OCI-LY3 (cell line): Measurements from ENCODE around the gene ALDH3A1.

Source experiments
- H2AFZ ChIP-seq: fragments of 200-600, 300-600 bp; shearing (Covaris generic); 2 replicates; pipeline ENCODE4 v1.6.0; 2014; ENCODE audit warnings: antibody characterized with exemption, low read depth, low read length
- H3K27ac ChIP-seq: fragments of 200-600, 300-600 bp; sonication (generic); 2 replicates; pipeline ENCODE4 v1.5.1; 2014; ENCODE audit warnings: mild to moderate bottlenecking, low read length, moderate library complexity, mixed read lengths
- H3K27me3 ChIP-seq: fragments of 200-600, 300-600 bp; sonication (generic); 2 replicates; pipeline ENCODE4 v1.6.1; 2014; ENCODE audit warnings: low read depth, low read length, mixed read lengths
- H3K36me3 ChIP-seq: fragments of 200-600, 300-600 bp; sonication (generic); replicated peaks from 2 replicates; pipeline ENCODE3; 2014; ENCODE audit warnings: low read depth, low read length, mixed read lengths
- H3K4me1 ChIP-seq: fragments of 300-600, 200-600 bp; sonication (generic); 2 replicates; pipeline ENCODE4 v1.6.1; 2014; ENCODE audit warnings: low read length, mixed read lengths
- H3K4me2 ChIP-seq: fragments of 200-600, 300-600 bp; sonication (generic); 2 replicates; pipeline ENCODE4 v1.6.1; 2014; ENCODE audit warnings: low read length, mixed read lengths
- H3K4me3 ChIP-seq: fragments of 300-600, 200-600 bp; sonication (generic); 2 replicates; pipeline ENCODE4 v1.5.1; 2014; ENCODE audit warnings: antibody characterized with exemption, mild to moderate bottlenecking, low read length, moderate library complexity
- H3K79me2 ChIP-seq: fragments of 300-600, 200-600 bp; shearing (Covaris generic); 2 replicates; pipeline ENCODE4 v1.6.1; 2014; ENCODE audit warnings: mild to moderate bottlenecking, low read length, mixed read lengths
- H3K9ac ChIP-seq: fragments of 300-600, 200-600 bp; shearing (Covaris generic); 2 replicates; pipeline ENCODE4 v1.6.0; 2014; ENCODE audit warnings: mild to moderate bottlenecking, low read length, moderate library complexity
- H3K9me3 ChIP-seq: fragments of 200-600, 300-600 bp; shearing (Covaris generic); 2 replicates; pipeline ENCODE4 v1.6.1; 2014; ENCODE audit warnings: low read length, mixed read lengths; ENCODE audit not compliant: insufficient read depth
- H4K20me1 ChIP-seq: fragments of 200-600, 300-600 bp; sonication (generic); 2 replicates; pipeline ENCODE4 v1.6.1; 2016; ENCODE audit warnings: low read length, mixed read lengths; ENCODE audit not compliant: insufficient read depth
- CTCF ChIP-seq: fragments of 200-600, 300-600 bp; sonication (generic); IDR thresholded peaks from 2 replicates; pipeline ENCODE4 v1.5.1; 2014; ENCODE audit warnings: antibody characterized with exemption, low read length, low read depth
- EZH2phosphoT487 ChIP-seq: fragments of 200-600 bp; shearing (Covaris generic); IDR thresholded peaks from 2 replicates; pipeline ENCODE4 v1.6.1; 2018; ENCODE audit warnings: antibody characterized with exemption, mixed run types, low read depth

Gene ALDH3A1

GRCh38 chr17:19785854-19786253 is 37.8 kb upstream of the ALDH3A1 start:
- no peaks in the 10 kb centered on the region for H3K27me3 ChIP-seq
- H3K36me3 ChIP-seq, result no peaks in the 10 kb centered on the region

DNA sequence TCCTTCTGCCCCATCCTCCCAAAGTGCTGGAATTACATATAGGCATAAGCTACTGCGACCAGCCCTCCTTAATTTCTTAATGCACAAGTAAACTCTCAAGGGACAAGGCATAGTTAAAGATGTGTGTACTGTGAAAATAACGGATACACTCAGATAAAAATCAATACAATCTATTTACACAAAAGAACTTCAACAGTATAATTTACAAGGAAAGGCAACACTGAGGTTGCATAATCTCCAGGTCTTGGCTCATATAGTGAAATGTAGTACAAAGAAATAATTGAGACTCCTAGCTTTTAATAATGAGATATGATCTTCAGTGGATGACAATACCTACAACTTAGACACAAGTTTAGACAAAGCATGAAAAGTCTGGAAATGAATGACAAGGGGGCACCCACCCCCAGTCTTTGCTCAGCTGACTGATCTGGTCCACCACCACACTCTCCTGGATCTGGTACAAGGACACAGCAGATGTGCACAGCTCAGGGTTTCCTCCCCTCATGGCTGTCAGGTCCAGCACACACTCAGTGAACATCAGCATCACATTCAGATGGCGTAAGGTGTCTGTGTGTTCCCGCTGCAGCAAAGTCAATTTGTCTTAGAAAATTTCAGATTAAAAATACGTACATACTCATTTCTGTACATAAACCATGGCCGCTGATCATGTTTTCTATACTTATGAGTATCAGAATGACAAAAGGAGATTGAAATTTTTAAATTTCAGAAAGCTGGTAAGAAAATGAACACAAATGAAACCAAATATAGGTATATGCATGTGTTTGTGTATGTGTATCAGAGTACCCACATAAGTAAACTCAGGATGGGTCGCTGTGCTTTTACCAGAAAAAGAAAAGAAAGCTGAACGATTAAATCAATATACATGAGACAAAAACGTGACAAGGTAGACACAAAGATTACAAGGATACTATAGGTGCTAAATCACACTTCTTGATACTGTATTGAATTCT is 33.7 kb upstream of the ALDH3A1 start:
- H2AFZ ChIP-seq, result no peak overlapping the region
- no peaks in the 10 kb centered on the region for H3K9me3 ChIP-seq
- no peaks in the 10 kb centered on the region for H3K36me3 ChIP-seq
- TF ChIP-seq CTCF (no peak), EZH2phosphoT487 (no peak)
- H3K4me1 ChIP-seq, result no peaks in the 10 kb centered on the region
- H3K79me2 ChIP-seq, result no peaks in the 10 kb centered on the region
- no peak overlapping the region for H3K4me2 ChIP-seq
- H3K27ac ChIP-seq, result no peak overlapping the region
- H3K4me3 ChIP-seq, result no peak overlapping the region
- H3K9ac ChIP-seq, result no peak overlapping the region
- no peaks in the 10 kb centered on the region for H3K27me3 ChIP-seq
- no peaks in the 10 kb centered on the region for H4K20me1 ChIP-seq

More at GRCh38 chr17:19785854-19786253, 37.8 kb upstream of the ALDH3A1 start:
- H3K9ac ChIP-seq, result no peak overlapping the region
- TF ChIP-seq EZH2phosphoT487 (no peak), CTCF (no peak)
- H3K4me1 ChIP-seq, result no peaks in the 10 kb centered on the region
- H4K20me1 ChIP-seq, result no peaks in the 10 kb centered on the region
- no peak overlapping the region for H3K4me3 ChIP-seq
- H3K4me2 ChIP-seq, result no peak overlapping the region
- no peaks in the 10 kb centered on the region for H3K9me3 ChIP-seq
- H2AFZ ChIP-seq, result no peak overlapping the region
- no peaks in the 10 kb centered on the region for H3K79me2 ChIP-seq
- no peak overlapping the region for H3K27ac ChIP-seq

DNA sequence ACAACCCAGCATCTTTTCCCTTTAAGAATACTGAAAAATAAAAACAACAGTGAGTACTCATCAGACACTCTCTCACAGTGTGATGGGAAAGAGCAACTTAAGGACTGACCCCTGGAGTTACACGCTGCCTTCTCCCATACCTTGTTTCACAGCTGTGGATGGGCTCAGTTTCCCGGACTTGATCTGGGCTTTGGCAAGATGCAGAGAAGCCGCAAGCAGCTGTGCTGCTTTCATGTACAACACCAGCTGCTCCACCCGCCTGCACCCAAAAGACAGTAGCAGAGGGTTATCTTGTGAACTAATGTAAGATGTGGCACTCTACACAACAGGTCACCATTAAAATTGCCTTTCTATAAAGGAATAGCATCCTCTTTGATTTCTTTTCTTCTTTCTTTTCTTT is 32.7 kb upstream of the ALDH3A1 start:
- H4K20me1 ChIP-seq, result no peaks in the 10 kb centered on the region
- TF ChIP-seq CTCF, result no peak
- TF ChIP-seq EZH2phosphoT487, result no peak
- no peaks in the 10 kb centered on the region for H3K79me2 ChIP-seq
- H2AFZ ChIP-seq, result no peak overlapping the region
- no peak overlapping the region for H3K27ac ChIP-seq
- no peak overlapping the region for H3K9ac ChIP-seq
- no peaks in the 10 kb centered on the region for H3K9me3 ChIP-seq
- no peak overlapping the region for H3K4me3 ChIP-seq
- no peak overlapping the region for H3K4me2 ChIP-seq
- no peaks in the 10 kb centered on the region for H3K4me1 ChIP-seq
- no peaks in the 10 kb centered on the region for H3K27me3 ChIP-seq
- H3K36me3 ChIP-seq, result no peaks in the 10 kb centered on the region

DNA sequence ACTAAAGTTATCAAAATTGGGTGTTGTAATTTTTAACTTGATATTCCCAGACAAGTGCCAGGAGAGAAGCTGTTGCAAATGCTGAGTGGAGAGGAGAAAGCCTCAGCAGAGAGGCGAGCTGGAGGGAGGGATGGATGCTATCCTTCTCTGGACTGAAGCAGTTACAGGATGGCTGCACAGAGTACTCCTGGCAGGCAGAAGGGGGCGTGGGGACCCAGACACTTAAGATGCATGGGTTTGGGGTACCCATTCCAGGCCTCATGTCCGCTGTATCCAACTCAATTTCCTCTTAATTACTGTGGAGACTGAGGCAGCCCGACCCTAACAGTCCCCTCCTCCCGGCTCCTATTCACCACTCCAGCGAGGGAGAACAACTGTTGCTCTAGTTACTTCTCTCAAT is 25.4 kb upstream of the ALDH3A1 start:
- Histone ChIP-seq H3K9ac (no peak overlapping the region), H3K4me2 (no peak overlapping the region), H3K27me3 (no peaks in the 10 kb centered on the region), H3K36me3 (no peaks in the 10 kb centered on the region), H3K4me1 (no peaks in the 10 kb centered on the region), H2AFZ (no peak overlapping the region), H4K20me1 (no peaks in the 10 kb centered on the region), H3K4me3 (no peak overlapping the region), H3K79me2 (no peaks in the 10 kb centered on the region), H3K9me3 (no peaks in the 10 kb centered on the region), H3K27ac (no peak overlapping the region)
- no peak for TF ChIP-seq CTCF
- no peak for TF ChIP-seq EZH2phosphoT487
